Measurements from ENCODE around the gene SPRN. TPM values are rescaled to one million over a fixed set of nuclear protein-coding genes. Genes with fewer than 3 reads are reported as not detected.

Gene SPRN, protein sequence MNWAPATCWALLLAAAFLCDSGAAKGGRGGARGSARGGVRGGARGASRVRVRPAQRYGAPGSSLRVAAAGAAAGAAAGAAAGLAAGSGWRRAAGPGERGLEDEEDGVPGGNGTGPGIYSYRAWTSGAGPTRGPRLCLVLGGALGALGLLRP
- 0.30 to 0.41 TPM (median 0.33 TPM) in 5 replicates for total RNA-seq (2022; extraction: Qiagen RNA extraction)

DNA sequence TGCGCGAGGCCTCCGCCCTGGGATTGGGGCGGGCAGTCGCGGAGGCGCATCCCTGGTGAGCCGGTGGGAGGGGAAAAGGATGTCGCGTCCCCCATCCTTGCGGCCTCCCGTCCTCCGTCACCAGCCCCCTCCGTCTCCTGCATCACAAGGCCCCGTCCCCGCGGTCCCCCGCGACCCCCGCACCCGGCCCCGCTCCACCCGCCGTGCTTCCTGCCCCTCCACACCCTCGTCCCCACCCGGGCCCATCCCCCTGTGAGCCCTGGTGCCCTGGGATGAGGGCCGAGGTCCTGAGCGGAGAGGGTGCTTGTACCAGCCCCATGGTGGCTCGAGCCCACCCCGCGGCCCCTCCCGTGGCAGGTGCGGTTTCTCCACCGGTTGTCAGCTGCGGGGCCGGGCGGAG, at the start of gene SPRN:
Gene SPRN (minus strand): TSS at position 25 of the 400 bp plus-strand sequence. CDS start 944 bp downstream, outside the sequence.

DNA sequence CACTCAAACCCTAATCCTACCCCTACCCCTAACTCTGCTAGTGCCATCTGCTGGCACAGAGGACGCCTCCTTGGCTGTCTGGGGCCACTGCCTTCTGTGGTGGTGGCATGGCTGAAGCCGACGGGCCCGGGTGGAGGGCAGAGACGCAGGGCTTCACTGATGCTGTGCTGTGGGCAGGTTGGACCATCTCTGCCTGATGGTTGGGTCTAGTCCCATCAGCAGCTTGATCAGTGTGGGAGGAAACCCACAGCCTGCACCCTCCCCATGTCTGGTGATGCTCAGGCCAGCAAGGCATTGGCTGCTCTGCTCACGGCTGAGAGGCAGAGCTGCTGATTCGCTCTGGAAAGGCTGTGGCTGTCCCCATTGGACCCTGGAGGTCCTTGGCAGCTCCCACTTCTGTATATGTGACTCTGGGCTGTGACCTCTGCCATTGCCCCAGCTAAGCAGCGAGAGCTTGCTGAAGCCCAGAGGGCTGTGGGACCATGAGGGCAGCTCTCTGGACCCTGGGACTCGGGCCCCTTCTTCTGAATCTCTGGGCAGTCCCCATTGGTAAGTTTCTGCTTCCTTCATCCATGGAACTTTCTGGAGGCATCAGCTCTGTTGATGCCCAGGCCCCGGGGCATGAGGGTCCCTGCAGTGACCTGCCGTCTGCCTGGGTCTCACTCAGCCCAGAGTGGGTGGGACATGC, 29.2 kb upstream of the SPRN start, which contains the start of gene SCART1:
Gene SCART1 (plus strand): TSS at position 430 of the 688 bp plus-strand sequence. CDS start 53 bp downstream, at position 483.

DNA sequence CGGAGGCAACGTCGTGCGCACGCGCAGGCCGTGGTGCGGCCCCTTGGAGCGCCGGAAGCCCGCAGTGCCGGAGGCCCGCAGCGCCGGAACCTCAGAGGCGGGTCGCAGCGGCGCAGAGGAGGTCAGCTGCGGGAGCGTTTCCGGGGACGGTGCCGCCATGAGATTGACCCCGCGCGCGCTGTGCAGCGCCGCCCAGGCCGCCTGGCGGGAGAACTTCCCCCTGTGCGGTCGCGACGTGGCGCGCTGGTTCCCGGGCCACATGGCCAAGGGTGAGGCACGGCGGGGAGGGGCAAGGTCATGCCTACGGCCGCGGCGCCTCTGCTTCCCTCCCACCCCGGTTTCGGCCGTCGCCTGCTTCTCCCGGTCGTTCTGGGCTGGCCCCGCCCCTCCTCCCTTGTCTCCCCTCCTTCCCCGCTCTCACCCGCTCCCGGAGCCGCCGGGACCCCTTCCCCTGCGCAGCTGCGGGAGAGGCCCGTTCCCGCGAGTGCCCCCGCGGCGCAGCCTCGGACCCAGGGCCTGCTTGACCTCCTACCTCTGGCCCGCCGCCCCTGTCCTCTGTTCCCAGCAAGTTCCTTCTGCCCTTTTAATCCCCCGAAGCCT, 30.3 kb downstream of the SPRN start, which contains the start of gene MTG1:
Gene MTG1 (plus strand): TSS at position 94 of the 600 bp plus-strand sequence. CDS start 64 bp downstream, at position 158.

DNA sequence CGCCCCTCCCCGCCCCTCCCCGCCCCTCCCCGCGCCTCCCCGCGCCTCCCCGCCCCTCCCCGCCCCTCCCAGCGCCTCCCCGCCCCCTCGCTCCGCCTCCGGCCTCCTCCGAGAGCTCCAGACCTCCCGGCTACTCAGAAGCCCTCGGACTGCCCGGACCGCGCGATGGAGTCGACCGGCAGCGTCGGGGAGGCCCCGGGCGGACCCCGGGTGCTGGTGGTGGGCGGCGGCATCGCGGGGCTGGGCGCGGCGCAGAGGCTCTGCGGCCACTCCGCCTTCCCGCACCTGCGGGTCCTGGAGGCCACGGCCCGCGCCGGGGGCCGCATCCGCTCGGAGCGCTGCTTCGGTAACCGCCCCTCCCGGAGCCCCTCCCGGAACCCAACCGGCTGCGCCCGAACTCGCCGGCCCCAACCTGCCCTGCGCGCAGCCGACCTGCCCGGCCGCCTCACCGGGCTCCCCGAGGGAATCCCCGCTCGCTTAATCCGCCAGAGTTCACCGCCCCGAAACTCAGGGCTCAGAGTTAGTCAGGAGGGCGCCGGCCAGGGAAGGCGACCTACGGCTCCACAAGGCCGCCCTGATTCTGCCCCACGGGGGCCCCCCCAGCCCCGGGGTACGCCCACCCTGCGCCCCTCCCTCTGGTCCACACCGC, 45.1 kb downstream of the SPRN start, which contains the start of gene PAOX:
Gene PAOX (plus strand): TSS at position 111 of the 649 bp plus-strand sequence. CDS start 55 bp downstream, at position 166.

DNA sequence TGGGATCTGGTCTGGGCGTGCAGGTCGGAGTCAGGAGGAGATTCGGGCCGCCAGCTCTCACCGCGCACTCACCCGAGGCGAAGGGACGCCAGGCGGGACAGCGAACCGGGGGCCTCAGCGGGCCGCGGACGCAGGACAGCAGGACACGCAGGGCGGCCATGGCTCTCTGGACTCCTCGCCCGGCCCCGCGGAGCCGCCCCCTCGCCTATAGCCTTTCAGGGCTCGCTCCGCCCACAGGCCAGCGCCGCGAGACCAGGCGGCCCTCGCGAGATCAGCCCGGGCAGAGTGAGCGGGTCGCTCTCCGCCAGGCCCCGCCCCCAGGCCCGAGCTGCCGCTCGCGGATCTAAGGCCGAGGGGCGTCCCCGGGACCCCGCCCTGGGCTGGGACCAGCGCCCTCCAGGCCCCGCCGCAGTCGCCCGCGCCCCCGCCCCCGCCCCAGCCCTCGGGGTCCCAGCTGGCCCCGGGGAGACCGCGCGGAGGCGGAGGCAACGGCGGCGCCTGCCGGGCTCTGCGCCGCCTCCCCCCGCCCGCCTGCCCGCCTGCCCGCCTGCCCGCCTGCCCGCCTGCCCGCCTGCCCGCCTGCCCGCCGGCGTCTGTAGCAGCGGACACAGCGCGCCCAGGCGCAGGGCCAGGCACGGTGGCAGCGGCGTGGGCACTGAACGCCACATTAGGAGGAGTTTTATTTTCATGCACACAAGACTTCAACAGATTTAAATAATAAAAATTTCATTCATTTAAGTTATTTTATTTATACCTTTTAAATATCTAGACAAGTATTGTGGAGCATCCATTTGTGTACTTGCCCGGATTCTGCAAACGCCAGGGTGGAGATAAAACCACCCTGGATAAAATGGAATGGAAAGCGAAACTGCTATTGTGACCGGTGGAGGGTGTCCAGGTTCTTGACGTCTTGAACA, 51.0 kb downstream of the SPRN start, which contains the start of gene ECHS1:
Gene ECHS1 (minus strand): TSS at position 181 of the 917 bp plus-strand sequence. CDS start 21 bp downstream, at position 160.

Other genes starting within 250 kb of the SPRN start
- not detected in 5 replicates for gene UTF1, start 194.4 kb downstream of the SPRN start, total RNA-seq (2022; extraction: Qiagen RNA extraction)
- not detected in 5 replicates for gene VENTX, start 186.8 kb downstream of the SPRN start, total RNA-seq (2022; extraction: Qiagen RNA extraction)
- gene ADAM8, start 147.8 kb downstream of the SPRN start, total RNA-seq (2022; extraction: Qiagen RNA extraction): 1.2 to 2.9 TPM (median 2.6 TPM) in 5 replicates
- gene TUBGCP2, start 115.8 kb downstream of the SPRN start, total RNA-seq (2022; extraction: Qiagen RNA extraction): 36.0 to 38.5 TPM (median 37.2 TPM) in 5 replicates
- 60.8 to 75.5 TPM (median 68.0 TPM) in 5 replicates for gene ZNF511, start 115.7 kb downstream of the SPRN start, total RNA-seq (2022; extraction: Qiagen RNA extraction)
- gene CALY, start 87.7 kb downstream of the SPRN start, total RNA-seq (2022; extraction: Qiagen RNA extraction): 0.30 to 0.52 TPM (median 0.46 TPM) in 5 replicates
- gene PRAP1, start 77.3 kb downstream of the SPRN start, total RNA-seq (2022; extraction: Qiagen RNA extraction): 0.09 to 0.21 TPM (median 0.13 TPM) in 3 of 5 replicates, not detected in the others
- 11.3 to 14.6 TPM (median 13.2 TPM) in 5 replicates for gene FUOM, start 66.6 kb downstream of the SPRN start, total RNA-seq (2022; extraction: Qiagen RNA extraction)
- 130 to 143 TPM (median 133 TPM) in 5 replicates for gene ECHS1, start 51.3 kb downstream of the SPRN start, total RNA-seq (2022; extraction: Qiagen RNA extraction)
- gene PAOX, start 45.4 kb downstream of the SPRN start, total RNA-seq (2022; extraction: Qiagen RNA extraction): 1.4 to 2.5 TPM (median 2.0 TPM) in 5 replicates
- gene MTG1, start 30.5 kb downstream of the SPRN start, total RNA-seq (2022; extraction: Qiagen RNA extraction): 37.9 to 48.9 TPM (median 47.8 TPM) in 5 replicates
- 0.14 to 0.33 TPM (median 0.29 TPM) in 5 replicates for gene SCART1, start 29.3 kb upstream of the SPRN start, total RNA-seq (2022; extraction: Qiagen RNA extraction)
- 0.11 to 0.18 TPM (median 0.17 TPM) in 5 replicates for gene CYP2E1, start 102.7 kb upstream of the SPRN start, total RNA-seq (2022; extraction: Qiagen RNA extraction)
- not detected in 5 replicates for gene SYCE1, start 141.0 kb upstream of the SPRN start, total RNA-seq (2022; extraction: Qiagen RNA extraction)
- 0.10 to 0.24 TPM (median 0.14 TPM) in 5 replicates for gene FRG2B, start 202.2 kb upstream of the SPRN start, total RNA-seq (2022; extraction: Qiagen RNA extraction)

Data from A549 treated with dexamethasone at 1 μM for 4 hours (cell line).